GM19438 (cell line): ENCODE data around the gene KCNQ4.

Experiments used
- ATAC-seq: cut with Tn5 transposase; IDR thresholded peaks from one replicate; pipeline ENCODE4 v1.9.1; 2021; ENCODE audit warnings: low read depth; ENCODE audit not compliant: unreplicated experiment

The KCNQ4 gene

GRCh38 chr1:40838980-40839942 is 55.7 kb downstream of the KCNQ4 start:
- ATAC-seq = no peak

- no peak for ATAC-seq
Measured at GRCh38 chr1:40839943-40840335, 56.4 kb downstream of the KCNQ4 start.

GRCh38 chr1:40840526-40841323 is 57.1 kb downstream of the KCNQ4 start:
- no peak for ATAC-seq

GRCh38 chr1:40841602-40842001 is 58.0 kb downstream of the KCNQ4 start:
- no peak for ATAC-seq

GRCh38 chr1:40842207-40842606 is 58.6 kb downstream of the KCNQ4 start:
- no peak for ATAC-seq

- no peak for ATAC-seq
Measured at GRCh38 chr1:40842691-40843090, 59.1 kb downstream of the KCNQ4 start.

GRCh38 chr1:40844079-40844478 is 60.5 kb downstream of the KCNQ4 start:
- ATAC-seq = no peak

- no peak for ATAC-seq
Measured at GRCh38 chr1:40844887-40845878, 61.6 kb downstream of the KCNQ4 start.

GRCh38 chr1:40845895-40846294 is 62.3 kb downstream of the KCNQ4 start:
- no peak for ATAC-seq

- no peak for ATAC-seq
Measured at GRCh38 chr1:40847023-40847745, 63.6 kb downstream of the KCNQ4 start.

GRCh38 chr1:40848530-40849189 is 65.1 kb downstream of the KCNQ4 start:
- no peak for ATAC-seq

GRCh38 chr1:40849801-40850592 is 66.4 kb downstream of the KCNQ4 start:
- ATAC-seq = no peak

- no peak for ATAC-seq
Measured at GRCh38 chr1:40851643-40852042, 68.1 kb downstream of the KCNQ4 start.

- no peak for ATAC-seq
Measured at GRCh38 chr1:40853113-40853884, 69.7 kb downstream of the KCNQ4 start.

GRCh38 chr1:40853885-40854170 is 70.2 kb downstream of the KCNQ4 start:
- ATAC-seq = no peak

GRCh38 chr1:40855513-40855912 is 71.9 kb downstream of the KCNQ4 start:
- ATAC-seq = no peak

GRCh38 chr1:40856116-40856515 is 72.5 kb downstream of the KCNQ4 start:
- ATAC-seq = no peak
